NCI-H1105 (cell line): ENCODE data around the gene OR13J1.
"Not testable (repeated sequence)": the region's sequence is repeated elsewhere in the genome, so short reads cannot be mapped to it uniquely, and the experiment has no call there.

Source experiments
- DNase-seq: peaks from one replicate; lab custom pipeline; 2025; lab: John Stamatoyannopoulos, UW

Gene OR13J1

DNA sequence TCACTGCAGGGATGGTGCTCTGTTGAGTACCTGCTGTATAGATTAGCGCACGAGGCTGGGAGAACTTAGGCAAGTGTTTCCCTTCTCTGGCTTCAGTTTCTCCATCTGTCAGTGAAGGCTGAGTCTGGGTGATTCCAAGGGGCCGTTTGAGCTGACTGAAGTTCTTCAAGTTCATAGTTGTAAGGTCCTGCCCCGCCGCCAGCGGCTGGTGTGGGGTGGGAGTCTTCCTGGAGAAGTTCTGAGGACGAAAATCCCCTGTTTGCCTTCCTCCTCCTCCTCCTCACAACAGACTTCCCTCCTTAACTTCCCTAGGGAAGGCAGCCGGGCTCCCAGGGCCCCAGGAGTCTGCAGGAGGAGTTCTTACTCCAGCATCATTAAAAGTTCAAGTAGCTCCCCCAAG, 34.1 kb upstream of the OR13J1 start:
- no peak for DNase-seq

DNA sequence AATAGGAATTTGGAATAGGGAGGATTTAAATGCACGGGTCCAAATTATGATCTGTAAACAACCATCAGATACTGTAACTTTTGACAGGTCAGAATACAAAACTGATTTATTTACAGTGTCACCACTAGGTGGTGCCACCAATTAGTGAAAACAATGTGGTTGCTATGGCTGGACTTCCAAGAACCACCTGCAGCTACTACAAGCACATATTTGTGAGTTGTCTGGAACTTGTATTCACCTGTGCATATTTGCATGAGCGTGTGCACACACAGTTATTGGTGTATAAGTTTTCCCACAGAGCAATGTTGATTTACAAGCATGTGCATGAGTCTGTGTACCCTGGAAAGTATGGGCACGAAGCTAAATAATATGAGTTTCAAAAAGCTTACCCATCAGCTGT, 32.8 kb upstream of the OR13J1 start:
- DNase-seq = peak; percentile 57

DNA sequence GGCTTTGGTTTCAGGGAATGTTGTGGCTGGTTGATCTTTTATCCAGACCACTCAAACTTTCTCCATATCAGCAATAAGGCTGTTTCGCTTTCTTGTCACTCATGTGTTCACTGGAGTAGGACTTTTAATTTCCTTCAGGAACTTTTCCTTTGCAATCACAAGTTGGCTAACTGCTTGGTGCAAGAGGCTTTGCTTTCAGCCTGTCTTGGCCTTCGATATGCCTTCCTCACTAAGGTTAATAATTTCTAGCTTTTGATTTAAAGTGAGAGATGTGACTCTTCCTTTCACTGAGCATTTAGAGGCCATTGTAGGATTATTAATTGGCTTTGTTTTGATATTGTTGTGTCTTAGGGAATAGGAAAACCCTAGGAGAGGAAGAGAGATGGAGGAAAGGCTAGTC, 28.8 kb upstream of the OR13J1 start:
- DNase-seq = no peak

DNA sequence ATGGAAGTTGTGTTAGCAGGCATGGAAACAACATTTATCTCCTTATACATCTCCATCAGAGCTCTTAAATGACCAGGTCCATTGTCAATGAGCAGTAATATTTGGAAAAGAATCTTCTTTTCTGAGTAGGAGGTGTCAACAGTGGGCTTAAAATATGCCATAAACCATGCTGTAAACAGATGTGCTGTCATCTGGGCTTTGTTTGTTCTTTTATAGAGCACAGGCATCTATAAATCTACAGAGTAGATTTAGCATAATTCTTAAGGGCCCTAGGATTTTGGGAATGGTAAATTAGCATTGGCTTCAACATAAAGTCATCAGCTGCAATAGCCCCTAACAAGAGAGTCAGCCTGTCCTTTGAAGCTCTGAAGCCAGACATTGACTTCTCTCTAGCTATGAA, 28.1 kb upstream of the OR13J1 start:
- DNase-seq = no peak

DNA sequence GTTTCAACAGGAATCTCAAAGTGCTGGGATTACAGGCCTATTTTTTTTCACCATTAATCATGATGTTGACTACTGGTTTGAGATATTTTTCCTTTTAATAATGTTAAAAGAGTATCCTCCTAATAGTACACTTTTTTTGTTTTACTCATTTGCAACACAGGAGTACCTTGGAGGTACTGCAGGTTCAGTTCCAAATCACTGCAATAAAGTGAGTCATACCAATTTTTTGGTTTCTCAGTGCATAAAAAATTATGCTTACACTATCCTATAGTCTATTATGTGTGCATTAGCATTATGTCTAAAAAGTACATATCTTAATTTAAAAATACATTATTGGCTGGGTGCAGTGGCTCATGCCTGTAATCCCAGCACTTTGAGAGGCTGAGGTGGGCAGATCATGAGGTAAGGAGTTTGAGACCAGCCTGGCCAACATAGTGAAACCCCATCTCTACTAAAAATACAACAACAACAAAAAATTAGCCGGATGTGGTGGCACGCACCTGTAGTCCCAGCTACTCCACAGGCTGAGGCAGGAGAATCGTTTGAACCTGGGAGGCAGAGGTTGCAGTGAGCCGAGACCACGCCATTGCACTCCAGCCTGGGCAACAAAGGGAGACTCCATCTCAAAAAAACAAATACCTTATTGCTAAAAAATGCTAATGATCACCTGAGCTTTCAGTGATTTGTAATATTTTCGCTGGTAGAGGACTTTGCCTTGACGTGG, 27.3 kb upstream of the OR13J1 start:
- not testable (repeated sequence) for DNase-seq

DNA sequence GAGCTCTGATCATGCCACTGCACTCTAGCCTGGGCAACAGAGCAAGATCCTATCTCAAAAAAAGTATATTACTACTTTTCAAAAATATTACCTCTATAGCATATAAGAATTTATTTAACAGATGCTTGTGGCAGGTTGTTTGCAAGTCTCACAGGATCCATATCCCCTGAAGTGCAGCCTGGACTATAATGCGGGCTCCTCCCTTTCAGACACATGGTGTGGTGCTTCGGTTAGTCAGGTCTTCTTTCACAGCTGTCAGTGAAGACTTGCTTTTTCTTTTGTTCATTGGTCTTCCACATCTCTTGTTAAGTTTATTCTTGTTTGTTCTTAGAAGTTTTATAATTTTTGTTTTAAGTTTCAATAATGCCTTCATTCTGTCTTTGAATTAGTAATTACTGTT, 26.4 kb upstream of the OR13J1 start:
- DNase-seq = no peak

DNA sequence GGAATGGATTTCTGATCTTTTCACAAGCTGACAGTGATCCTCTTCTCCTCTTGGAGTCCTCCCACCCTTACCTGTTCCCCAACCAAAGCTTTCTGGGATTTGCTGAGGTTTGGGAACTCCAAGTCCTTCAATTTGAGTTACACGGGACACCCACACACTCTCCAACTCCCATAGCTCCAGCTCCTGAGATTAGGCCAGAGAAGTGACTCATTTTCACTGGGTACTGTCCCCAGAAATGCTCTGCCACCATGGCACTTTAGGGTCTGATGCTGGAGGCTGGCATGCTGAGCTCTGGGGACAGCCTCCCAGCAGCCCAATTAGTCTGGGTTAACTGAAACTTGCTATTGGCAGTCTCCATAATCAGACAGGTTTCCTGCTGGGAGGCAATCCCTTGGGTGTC, 21.9 kb upstream of the OR13J1 start:
- no peak for DNase-seq

DNA sequence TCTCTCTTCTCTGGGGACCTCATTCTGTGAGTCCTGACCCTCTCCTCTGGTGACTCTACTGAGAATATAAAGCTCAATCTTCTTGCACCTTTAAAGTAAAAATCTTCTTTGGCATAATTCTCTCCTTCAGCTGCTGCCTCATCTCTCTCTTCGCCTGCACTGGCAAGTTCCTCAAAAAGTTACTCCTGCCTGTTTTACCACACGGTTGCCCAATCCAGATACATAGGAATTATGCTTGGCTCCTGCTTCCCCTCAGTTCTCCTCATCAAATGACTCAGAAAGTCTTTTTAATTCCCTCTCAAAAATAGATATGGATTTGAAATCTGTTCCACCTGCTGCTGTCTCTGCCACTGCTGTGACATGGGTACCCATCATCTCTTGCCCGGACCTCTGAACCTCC, 21.4 kb upstream of the OR13J1 start:
- DNase-seq = no peak

DNA sequence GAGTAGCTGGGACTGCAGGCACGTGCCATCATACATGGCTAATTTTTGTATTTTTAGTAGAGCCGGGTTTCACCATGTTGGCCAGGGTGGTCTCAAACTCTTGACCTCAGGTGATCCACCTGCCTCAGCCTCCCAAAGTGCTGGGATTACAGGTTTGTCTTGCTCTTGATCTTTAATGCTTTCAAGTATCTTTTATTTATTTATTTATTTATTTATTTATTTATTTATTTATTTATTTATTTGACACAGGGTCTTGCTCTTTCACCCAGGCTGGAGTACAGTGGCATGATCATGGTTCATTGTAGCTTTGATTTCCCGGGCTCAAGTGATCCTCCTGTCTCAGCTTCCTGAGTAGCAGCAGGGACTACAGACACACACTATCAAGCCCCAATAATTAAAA, 14.7 kb upstream of the OR13J1 start:
- not testable (repeated sequence) for DNase-seq

DNA sequence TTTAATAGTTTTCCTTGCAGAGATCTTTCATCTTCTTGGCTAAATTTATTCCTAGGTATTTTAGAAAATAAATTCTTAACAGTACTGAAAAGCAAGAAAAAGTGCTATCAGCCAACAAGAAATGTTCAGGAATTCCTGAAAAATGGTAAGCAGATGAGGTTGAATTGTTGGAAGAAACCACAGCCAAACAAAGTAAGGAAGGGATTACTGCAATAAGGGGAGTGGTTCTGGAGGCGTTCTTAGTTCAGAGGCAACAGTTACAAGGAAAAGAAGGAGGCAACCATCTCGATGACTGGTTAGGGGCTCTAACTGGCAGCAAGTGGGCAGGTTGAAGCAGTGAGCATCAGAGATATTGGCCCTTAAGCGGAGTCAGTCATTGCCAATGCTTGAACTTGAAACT, 12.8 kb upstream of the OR13J1 start:
- no peak for DNase-seq

DNA sequence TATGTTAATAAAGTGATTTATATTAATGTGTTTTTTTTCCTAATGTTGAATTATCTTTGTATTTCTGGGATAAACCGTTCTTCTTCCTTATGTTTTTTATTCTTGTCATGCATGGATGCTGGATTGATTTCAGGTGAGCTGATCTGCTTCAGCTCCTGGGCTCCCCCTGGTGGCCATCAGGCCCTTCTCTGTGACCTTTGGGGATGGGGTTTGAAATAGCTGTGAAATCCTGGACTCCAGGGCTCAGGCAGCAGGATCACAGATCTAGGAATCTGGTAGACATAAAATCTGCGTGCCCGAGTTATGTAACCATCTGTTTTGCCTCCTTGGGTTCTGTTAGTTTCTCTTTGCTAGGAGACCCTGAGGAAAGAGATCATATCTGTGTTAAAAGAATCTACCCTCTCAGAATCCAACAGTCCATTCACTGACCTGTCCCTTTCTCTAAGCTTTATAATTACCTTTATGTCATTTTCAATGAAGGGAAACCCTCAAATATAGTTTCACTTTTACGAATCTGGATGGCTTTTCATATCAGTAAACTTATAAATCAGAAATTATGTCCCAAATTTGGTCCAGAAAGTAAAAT, 12.2 kb upstream of the OR13J1 start:
- peak; percentile 68 for DNase-seq

DNA sequence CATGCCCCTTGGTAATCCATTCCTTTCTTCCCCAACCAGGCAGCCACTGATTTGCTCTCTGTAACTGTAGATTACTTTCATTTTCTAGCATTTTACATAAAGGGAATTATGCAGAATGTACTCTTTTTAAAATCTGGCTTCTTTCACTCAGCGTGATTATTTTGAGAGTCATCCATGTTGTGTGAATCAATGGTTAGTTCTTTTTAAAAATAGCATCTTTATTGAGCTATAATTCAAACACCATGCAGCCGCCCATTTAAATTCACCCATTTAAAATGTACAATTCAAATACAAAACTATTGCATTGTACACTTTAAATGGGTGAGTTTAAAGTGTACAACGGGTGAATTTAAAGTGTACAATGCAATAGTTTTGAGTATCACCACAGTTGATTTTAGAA, 2.3 kb upstream of the OR13J1 start:
- no peak for DNase-seq

DNA sequence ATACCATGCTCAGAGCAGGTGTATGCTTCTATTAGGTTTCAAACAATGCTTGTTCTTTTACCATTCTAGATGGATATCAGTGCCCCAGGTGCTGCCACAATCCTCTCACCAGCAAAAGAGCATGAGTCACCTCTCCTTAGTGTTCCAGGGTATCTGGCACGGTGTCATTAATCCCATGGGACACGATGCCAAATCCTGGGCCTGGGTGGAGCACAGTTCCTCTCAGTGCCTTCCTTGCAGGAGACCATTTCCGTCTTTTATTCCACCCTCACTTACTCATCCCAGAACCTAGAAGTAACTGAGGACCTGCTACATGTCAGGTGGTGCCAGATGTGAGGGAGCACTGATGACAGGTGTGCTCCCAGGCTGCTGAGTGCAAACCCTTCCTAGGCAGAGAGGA, 1.3 kb upstream of the OR13J1 start:
- DNase-seq = no peak

DNA sequence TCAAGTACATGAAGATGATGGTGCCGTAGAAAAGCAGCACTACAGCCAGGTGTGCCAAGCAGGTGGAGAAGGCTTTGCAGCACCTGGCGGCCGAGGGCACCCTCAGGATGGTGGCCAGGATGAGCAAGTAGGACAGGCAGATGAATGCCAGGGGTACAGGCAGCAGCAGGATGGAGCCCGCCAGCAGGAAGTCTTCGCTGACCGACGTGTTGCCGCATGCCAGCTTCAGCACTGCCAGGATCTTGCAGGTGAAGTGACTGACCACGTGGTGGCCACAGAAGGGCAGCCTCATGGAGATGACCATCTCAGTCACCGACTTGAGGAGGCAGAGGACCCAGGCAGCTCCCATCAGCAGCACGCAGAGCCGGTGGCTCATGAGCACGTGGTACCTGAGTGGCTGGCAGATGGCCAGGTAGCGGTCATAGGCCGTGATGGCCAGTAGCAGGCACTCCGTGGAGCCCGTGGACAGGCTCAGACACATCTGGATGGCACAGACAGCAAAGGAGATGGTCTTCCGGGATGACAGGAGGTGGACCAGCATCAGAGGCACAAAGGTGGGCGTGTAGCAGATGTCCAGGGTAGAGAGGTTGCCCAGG, 482 bp downstream of the OR13J1 start:
- no peak for DNase-seq

DNA sequence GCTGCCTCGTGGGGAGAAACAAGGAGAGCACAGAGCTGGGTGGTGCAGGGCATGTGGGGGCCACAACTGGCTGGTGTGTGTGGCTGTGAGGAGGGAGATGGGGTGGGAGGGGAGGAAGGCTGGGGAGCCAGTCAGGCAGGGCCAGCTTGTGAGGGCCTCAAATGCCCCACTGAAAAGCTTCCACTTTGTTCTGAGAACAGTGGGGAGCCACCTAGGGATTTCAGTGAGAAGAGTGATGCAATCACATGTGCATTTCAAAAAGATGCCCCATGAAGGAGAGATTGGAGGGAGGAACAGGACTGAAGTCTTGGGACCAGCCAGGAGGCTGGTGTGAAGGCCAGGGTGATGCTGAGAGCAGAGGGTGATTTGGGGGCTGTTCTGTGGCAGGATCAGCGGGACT, 1.3 kb downstream of the OR13J1 start:
- no peak for DNase-seq

DNA sequence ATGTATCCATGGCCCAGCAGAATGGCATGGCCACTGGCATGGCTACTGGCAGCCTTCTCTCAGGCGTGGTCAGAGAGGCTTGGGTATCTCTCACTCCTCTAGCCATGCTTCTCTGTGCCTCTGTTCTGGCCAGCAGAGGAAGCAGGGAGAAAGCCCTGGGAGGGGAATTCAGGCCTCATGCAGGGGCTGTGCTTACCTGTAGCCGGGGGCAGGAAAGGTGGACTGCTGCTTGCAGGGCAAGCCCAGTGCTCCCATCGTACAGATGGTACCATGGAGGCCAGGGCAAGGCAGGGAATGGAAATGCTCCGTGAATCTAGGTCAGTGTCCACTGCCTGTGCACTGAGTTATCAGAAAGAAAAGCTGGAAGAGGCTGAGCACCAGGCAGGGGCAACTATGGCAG, 2.7 kb downstream of the OR13J1 start:
- DNase-seq = no peak

DNA sequence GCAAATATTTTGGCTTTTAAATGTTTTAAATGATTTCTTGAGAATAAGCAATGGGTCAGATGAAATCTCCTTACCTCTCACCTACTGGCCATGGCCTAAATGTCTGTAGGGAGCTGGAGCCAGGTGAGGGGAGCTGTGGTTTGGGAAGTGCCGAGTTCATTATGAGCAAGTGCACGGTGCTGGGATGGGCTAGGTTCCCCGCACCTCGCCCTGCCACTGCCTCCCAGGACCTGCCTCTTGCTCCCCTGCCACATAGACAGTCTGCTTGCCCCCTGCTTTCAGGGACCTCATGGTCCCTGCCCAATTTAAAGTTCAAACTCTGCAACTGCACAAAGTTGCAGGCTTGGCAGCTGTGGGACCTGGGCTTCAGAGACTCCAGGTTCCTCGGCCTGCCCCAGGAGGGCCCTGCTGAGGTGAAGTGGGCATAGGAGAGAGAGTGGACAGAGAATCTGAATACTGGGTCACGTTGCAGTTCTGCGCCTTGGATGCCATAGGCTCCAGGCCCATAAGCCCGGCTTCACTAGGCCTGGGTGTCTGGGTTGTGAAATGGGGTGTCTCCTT, 5.4 kb downstream of the OR13J1 start:
- DNase-seq = no peak

DNA sequence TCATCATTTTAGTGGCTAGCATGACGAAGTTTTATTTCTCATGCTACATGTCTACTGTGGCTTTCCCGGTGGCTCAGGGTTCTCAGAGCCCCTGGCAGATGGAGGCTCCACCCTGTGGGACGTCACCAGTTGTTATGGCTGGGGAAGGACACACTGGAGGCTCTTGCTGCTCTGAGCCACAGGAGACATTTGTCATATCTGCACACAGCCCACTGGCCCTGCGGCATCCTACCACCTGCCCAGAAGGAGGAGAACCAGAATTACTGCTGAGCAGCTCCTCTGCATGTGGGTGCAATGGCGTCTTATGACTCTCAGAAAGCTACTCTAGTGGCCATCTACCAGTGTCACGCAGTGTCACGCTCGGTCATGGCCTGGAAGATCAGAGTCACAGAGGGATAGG, 6.6 kb downstream of the OR13J1 start:
- no peak for DNase-seq

DNA sequence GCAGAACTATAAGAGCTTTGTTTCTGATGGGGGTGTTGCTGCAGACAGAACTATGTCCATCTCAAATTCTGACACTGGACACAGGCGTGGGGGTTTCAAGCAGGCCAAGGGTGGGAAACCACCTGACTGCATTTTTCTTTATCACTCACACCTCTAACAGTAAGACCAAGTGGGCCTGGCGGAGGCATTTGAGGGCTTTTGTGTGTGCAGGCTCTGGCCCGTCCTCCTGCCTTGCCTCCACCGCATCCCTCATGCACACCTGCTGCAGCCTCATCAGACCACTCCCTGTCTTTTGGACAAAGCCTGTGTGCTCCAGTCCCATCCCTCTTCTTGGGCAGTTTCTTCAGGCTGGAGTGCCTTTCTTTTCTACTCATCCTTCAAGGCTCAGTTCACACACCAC, 7.9 kb downstream of the OR13J1 start:
- DNase-seq = no peak

DNA sequence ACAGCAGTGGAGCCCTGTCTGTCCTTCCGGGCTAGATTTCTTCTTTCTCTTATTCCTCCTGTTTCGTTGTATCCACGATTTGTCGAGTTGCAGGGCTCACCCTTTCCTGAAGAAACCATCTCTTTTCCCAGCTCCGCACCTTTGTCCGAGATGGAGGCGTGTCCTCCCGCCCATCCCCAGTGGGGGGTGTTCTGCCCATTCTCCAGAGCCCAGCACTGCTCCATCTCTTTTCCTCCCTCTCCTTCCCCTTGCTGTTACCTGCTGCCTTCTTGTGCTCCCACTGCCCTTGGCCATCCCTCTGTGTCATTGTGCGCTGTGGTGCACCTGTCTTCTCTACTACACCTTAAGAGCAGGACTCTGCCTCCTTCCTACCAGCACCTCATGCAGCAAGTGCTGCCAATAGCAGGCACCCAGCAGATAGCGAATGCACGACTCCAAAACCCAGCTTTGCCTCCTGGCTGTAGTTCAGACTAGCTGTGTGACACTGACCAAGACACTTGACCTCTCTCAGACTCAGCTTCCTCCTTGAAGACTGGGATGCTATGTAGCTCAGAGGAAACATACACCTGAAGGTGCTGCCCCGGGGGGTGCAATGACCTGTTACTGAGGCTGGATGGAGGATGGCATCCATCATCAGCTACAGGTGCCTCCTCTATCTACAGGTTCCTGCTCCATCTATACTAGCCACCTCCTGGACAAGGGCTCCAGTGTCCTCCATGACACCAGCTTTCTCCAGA, 8.9 kb downstream of the OR13J1 start:
- no peak for DNase-seq

DNA sequence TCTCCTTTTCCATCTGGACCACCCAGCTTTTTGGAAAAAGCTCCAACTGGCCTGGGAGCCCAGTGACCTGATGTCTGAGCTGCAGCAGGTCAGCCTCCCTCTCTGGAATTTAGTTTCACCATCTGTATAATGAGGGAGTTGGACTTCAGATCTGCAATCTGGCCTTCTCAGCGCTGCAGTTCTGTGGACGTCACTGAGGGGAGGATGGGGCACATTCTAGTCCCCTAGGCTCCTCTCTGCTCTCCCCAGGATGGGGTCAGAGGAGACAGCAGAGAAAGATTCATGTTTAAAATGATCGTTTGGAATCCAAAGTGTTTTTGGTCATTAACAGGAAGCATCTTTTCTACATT, 10.2 kb downstream of the OR13J1 start:
- no peak for DNase-seq

DNA sequence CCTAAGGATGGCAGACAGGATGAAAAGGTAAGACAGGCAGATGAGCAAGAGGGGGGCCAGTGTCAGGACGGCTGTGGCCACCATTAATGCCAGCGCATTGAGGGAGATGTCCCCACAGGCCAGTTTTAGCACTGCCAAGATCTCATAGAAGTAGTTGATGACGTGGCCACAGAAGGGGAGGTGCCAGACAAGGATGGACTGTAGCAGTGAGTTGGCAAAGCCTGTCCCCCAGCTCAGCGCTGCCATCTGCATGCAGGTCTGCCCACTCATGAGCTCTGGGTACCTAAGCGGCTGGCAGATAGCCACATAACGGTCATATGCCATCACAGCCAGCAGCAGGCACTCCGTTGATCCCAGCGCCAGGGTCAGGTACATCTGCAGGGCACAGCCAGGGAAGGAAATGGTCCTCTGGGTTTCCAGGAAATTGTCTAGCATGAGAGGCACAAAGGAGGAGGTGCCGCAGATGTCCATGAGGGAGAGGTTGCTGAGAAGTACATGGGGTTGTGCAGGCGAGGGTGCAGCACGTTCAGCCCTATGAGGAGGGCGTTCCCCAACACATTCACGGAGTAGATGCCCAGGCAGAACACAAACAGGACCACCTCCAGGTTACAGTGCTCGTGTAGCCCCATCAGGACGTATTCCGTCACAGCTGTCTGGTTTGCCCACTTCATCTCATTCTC, 10.8 kb downstream of the OR13J1 start:
- DNase-seq = peak; percentile 30
